Measurements from ENCODE around the gene COL24A1.

The COL24A1 gene

GRCh38 chr1:86156566-86157455 lies at the start of gene COL24A1:
Gene COL24A1 (minus strand): TSS chr1:86156772. CDS start chr1:86156396, 376 bp downstream.
- peak; percentile 18 for DNase-seq (ENCODE audit: extremely low read depth, insufficient read length)
- Histone ChIP-seq H3K36me3 (ENCODE audit: control insufficient read depth, insufficient read depth, low read length) (no peaks in the 10 kb centered on the region), H3K4me3 (replicated peaks; ENCODE audit: low read depth, low read length) (no peak within 1 kb of the TSS), H3K27me3 (replicated peaks; ENCODE audit: control insufficient read depth, insufficient read depth, low read length) (peaks cover 2% of the 10 kb centered on the region)
- TF ChIP-seq CTCF (IDR thresholded peaks at IDR 0.05; ENCODE audit: insufficient read depth, low read length, poor library complexity, severe bottlenecking), result no peak

- Histone ChIP-seq H3K27me3 (replicated peaks; ENCODE audit: control insufficient read depth, insufficient read depth, low read length) (no peaks in the 10 kb centered on the region), H3K36me3 (ENCODE audit: control insufficient read depth, insufficient read depth, low read length) (no peaks in the 10 kb centered on the region), H3K4me3 (replicated peaks; ENCODE audit: low read depth, low read length) (no peak overlapping the region)
- no peak for DNase-seq (ENCODE audit: extremely low read depth, insufficient read length)
- no peak for TF ChIP-seq CTCF (IDR thresholded peaks at IDR 0.05; ENCODE audit: insufficient read depth, low read length, poor library complexity, severe bottlenecking)
These were observed 49.2 kb upstream of the COL24A1 start for GRCh38 chr1:86205741-86206140.

GRCh38 chr1:86202552-86203340 lies 46.2 kb upstream of the COL24A1 start:
- DNase-seq (ENCODE audit: extremely low read depth, insufficient read length), result no peak
- Histone ChIP-seq H3K36me3 (ENCODE audit: control insufficient read depth, insufficient read depth, low read length) (no peaks in the 10 kb centered on the region), H3K27me3 (replicated peaks; ENCODE audit: control insufficient read depth, insufficient read depth, low read length) (no peaks in the 10 kb centered on the region), H3K4me3 (replicated peaks; ENCODE audit: low read depth, low read length) (no peak overlapping the region)
- no peak for TF ChIP-seq CTCF (IDR thresholded peaks at IDR 0.05; ENCODE audit: insufficient read depth, low read length, poor library complexity, severe bottlenecking)

GRCh38 chr1:86201311-86201710 lies 44.7 kb upstream of the COL24A1 start:
- H3K36me3 ChIP-seq (ENCODE audit: control insufficient read depth, insufficient read depth, low read length), result no peaks in the 10 kb centered on the region
- TF ChIP-seq CTCF (IDR thresholded peaks at IDR 0.05; ENCODE audit: insufficient read depth, low read length, poor library complexity, severe bottlenecking), result no peak
- H3K27me3 ChIP-seq (replicated peaks; ENCODE audit: control insufficient read depth, insufficient read depth, low read length), result no peaks in the 10 kb centered on the region
- no peak for DNase-seq (ENCODE audit: extremely low read depth, insufficient read length)
- H3K4me3 ChIP-seq (replicated peaks; ENCODE audit: low read depth, low read length), result no peak overlapping the region

- no peak for TF ChIP-seq CTCF (IDR thresholded peaks at IDR 0.05; ENCODE audit: insufficient read depth, low read length, poor library complexity, severe bottlenecking)
- Histone ChIP-seq H3K27me3 (replicated peaks; ENCODE audit: control insufficient read depth, insufficient read depth, low read length) (no peaks in the 10 kb centered on the region), H3K4me3 (replicated peaks; ENCODE audit: low read depth, low read length) (no peak overlapping the region)
These were observed 44.3 kb upstream of the COL24A1 start for GRCh38 chr1:86200901-86201300.

More at GRCh38 chr1:86200901-86201300, 44.3 kb upstream of the COL24A1 start:
- H3K36me3 ChIP-seq (ENCODE audit: control insufficient read depth, insufficient read depth, low read length), result no peaks in the 10 kb centered on the region
- DNase-seq (ENCODE audit: extremely low read depth, insufficient read length), result no peak
